ENCODE measurements around the gene ASB16.

DNA sequence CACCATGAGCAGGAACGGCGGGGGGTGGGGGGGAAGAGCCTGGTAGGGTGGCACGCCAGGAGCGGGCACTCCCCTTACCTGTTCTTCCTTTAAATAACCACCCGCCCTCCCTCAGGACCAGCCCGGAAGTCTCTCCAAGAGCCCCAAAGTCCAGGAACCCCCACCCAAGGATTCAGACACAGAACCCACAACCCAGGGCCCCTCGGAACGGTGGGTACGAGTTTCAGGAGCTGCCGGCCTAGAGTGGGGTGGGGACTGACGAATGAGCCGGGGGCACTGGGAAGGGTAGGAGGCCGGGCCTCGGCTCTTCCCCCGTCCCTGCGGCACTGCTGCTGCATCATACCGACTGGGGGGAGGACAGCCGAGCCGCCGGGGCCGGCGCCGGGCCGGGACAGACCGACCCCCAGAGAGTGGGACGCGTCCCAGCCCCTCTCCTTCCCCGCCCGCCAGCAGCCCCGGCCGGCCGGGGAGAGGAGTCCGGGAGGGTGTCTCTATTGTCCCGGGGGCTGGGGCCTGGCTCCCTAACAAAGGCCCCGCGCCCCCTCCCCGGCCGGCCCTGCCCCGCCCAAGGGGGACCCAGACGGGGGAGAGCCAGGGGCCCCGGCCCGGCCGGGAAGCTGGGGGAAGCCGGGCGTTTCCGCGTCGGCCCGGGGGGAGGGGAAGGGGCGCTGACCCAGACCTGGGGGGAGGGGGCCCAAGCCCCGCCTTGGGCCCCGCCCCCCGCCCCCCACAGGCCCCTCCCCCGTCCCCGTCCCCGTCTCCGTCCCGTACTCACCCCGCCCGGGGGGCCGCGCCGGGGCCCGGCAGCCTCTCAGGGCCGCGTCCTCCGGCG is 28.4 kb downstream of the ASB16 start:
- TF ChIP-seq, protein P1, sequence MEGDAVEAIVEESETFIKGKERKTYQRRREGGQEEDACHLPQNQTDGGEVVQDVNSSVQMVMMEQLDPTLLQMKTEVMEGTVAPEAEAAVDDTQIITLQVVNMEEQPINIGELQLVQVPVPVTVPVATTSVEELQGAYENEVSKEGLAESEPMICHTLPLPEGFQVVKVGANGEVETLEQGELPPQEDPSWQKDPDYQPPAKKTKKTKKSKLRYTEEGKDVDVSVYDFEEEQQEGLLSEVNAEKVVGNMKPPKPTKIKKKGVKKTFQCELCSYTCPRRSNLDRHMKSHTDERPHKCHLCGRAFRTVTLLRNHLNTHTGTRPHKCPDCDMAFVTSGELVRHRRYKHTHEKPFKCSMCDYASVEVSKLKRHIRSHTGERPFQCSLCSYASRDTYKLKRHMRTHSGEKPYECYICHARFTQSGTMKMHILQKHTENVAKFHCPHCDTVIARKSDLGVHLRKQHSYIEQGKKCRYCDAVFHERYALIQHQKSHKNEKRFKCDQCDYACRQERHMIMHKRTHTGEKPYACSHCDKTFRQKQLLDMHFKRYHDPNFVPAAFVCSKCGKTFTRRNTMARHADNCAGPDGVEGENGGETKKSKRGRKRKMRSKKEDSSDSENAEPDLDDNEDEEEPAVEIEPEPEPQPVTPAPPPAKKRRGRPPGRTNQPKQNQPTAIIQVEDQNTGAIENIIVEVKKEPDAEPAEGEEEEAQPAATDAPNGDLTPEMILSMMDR (IDR thresholded peaks at IDR 0.05; ENCODE audit: low read depth, low read length, missing input control): no peak
- TF ChIP-seq ZBTB33 (IDR thresholded peaks at IDR 0.05) (no peak), TAF1 (conservative IDR thresholded peaks at IDR 0.05) (no peak), REST (IDR thresholded peaks at IDR 0.05) (no peak), GABPA (IDR thresholded peaks at IDR 0.05 in 1 of 2, conservative IDR thresholded peaks at IDR 0.05 in 1 of 2) (no peak), RAD21 (IDR thresholded peaks at IDR 0.05) (no peak), RXRA (IDR thresholded peaks at IDR 0.05) (no peak), SP1 (IDR thresholded peaks at IDR 0.05) (no peak), YY1 (IDR thresholded peaks at IDR 0.05) (no peak), ATF3 (IDR thresholded peaks at IDR 0.05) (no peak)
- TF ChIP-seq, protein P2, sequence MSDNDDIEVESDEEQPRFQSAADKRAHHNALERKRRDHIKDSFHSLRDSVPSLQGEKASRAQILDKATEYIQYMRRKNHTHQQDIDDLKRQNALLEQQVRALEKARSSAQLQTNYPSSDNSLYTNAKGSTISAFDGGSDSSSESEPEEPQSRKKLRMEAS (IDR thresholded peaks at IDR 0.05): no peak

All from liver (tissue), 3 donors.